Measurements from ENCODE around the gene CDK11A. TPM values are rescaled to one million over a fixed set of nuclear protein-coding genes. Genes with fewer than 3 reads are reported as not detected.

CDK11A gene
- total and polyA plus RNA-seq, 2 donors (not counting 3 experiments of a cell fraction or from before 2014, with no cell fraction given), result 30.7 to 50.4 TPM

DNA sequence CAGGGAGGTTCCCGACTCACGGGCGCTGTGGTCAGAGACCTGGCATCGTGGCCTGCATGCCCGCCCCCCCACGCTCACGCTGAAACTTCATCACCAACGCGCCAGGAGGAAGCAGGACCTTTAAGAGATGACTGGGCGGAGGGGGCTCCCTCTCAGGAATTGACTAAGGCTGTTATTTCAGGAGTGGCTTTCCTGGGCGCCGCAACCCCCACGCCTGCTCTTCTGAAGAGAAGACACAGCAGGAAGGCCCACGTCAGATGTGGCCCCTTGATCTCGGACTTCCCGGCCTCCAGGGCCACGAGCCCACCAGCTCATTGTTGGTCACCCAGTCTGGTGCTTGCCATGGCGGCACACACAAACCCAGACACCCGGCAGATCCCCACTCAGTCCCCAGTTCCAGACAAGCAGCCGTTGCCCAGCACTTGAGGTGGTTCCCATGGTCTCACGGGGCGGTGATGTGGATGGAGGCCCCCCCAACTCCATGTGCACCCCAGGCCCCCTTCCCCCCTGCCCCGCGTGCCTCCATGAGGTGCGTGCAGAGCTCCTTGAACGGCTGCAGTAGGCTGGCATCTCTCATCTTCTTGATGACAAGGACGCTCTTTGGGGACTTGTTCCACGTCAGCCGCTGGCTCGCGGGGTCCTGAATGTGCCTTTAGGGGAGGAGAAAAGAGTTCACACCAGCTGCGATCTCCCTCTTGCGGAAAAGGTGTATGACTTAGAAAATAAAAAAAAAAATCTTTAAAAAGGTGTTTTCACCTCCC lies 32.7 kb upstream of the CDK11A start:
- ChIA-PET CTCF (interaction anchor here (1.8 kb wide), 1 partner anchor 149 kb away, joined by 5 read pairs; no protein-coding TSS in a partner anchor), POLR2A (no interaction called here)
- Histone ChIP-seq H4K20me1 (replicated peaks; ENCODE audit: control insufficient read depth, extremely low read depth, insufficient read depth, low read length) (no peaks in the 10 kb centered on the region), H3K9me3 (replicated peaks; ENCODE audit: control insufficient read depth, insufficient read depth, low read length) (no peaks in the 10 kb centered on the region), H3K4me2 (ENCODE audit: insufficient read depth, low read length) (no peak overlapping the region), H3K4me1 (ENCODE audit: control insufficient read depth, extremely low read depth, insufficient read depth, low read length) (no peaks in the 10 kb centered on the region), H2AFZ (ENCODE audit: low read depth, low read length) (no peak overlapping the region), H3K36me3 (ENCODE audit: control insufficient read depth in 2 of 2, extremely low read depth in 1 of 2, insufficient read depth in 2 of 2, low read length in 2 of 2) (peaks cover 4 to 43% of the 10 kb centered on the region in 2 experiments), H3K4me3 (replicated peaks in 1 of 3; ENCODE audit: insufficient read depth in 1 of 3, low read depth in 1 of 3, low read length in 3 of 3) (no peak overlapping the region), H3K79me2 (ENCODE audit: control insufficient read depth, insufficient read depth, low read length) (peaks cover 8% of the 10 kb centered on the region), H3K9ac (replicated peaks; ENCODE audit: extremely low read depth, insufficient read depth, low read length) (no peak overlapping the region), H3K9me1 (replicated peaks; ENCODE audit: control insufficient read depth, extremely low read depth, insufficient read depth, low read length) (no peaks in the 10 kb centered on the region), H3K27ac (ENCODE audit: insufficient read depth, low read depth, low read length) (no peak overlapping the region), H3K27me3 (ENCODE audit: control insufficient read depth in 2 of 2, insufficient read depth in 2 of 2, low read length in 2 of 2) (no peaks in the 10 kb centered on the region)
- intact Hi-C loops (cut with micrococcal nuclease), result no loop called here
- no peak for FAIRE-seq
- no peak for TF ChIP-seq GATA2 (IDR thresholded peaks at IDR 0.05; ENCODE audit: insufficient read depth, insufficient read length, low read depth, low read length)
- TF ChIP-seq POLR2AphosphoS5 (IDR thresholded peaks at IDR 0.05; ENCODE audit: insufficient read depth, low read depth, low read length), result no peak
- TF ChIP-seq MYC (IDR thresholded peaks at IDR 0.05; ENCODE audit: low read depth, low read length), result no peak
- TF ChIP-seq JUN (IDR thresholded peaks at IDR 0.05; ENCODE audit: borderline replicate concordance, insufficient read depth, insufficient read length, low read depth), result no peak
- TF ChIP-seq, protein P1, sequence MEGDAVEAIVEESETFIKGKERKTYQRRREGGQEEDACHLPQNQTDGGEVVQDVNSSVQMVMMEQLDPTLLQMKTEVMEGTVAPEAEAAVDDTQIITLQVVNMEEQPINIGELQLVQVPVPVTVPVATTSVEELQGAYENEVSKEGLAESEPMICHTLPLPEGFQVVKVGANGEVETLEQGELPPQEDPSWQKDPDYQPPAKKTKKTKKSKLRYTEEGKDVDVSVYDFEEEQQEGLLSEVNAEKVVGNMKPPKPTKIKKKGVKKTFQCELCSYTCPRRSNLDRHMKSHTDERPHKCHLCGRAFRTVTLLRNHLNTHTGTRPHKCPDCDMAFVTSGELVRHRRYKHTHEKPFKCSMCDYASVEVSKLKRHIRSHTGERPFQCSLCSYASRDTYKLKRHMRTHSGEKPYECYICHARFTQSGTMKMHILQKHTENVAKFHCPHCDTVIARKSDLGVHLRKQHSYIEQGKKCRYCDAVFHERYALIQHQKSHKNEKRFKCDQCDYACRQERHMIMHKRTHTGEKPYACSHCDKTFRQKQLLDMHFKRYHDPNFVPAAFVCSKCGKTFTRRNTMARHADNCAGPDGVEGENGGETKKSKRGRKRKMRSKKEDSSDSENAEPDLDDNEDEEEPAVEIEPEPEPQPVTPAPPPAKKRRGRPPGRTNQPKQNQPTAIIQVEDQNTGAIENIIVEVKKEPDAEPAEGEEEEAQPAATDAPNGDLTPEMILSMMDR (IDR thresholded peaks at IDR 0.05; ENCODE audit: extremely low read depth in 1 of 2, insufficient read depth in 1 of 2, low read depth in 1 of 2, low read length in 2 of 2), result no peak
- no peak for TF ChIP-seq POLR2A (IDR thresholded peaks at IDR 0.05; ENCODE audit: low read depth, low read length)
- TF ChIP-seq FOS (IDR thresholded peaks at IDR 0.05; ENCODE audit: borderline replicate concordance, insufficient read depth, low read length), result no peak
- TF ChIP-seq, protein P2, sequence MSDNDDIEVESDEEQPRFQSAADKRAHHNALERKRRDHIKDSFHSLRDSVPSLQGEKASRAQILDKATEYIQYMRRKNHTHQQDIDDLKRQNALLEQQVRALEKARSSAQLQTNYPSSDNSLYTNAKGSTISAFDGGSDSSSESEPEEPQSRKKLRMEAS (IDR thresholded peaks at IDR 0.05; ENCODE audit: insufficient read depth, insufficient read length), result no peak
- TF ChIP-seq EZH2 (IDR thresholded peaks at IDR 0.05; ENCODE audit: borderline replicate concordance, low read depth, low read length, severe bottlenecking), result no peak
- no peak for DNase-seq (ENCODE audit: low read depth, low spot score)
- no TSS peak for BruUV-seq (replicated peaks)
- dilution Hi-C loops (cut with MboI; ENCODE audit: extremely low pct_ligation_motif_present, low sequenced_read_pairs), result no loop called here

Data from endothelial cell of umbilical vein (primary cell).